Esophagus muscularis mucosa (tissue), 3 donors: Measurements from ENCODE around the gene PAPOLG.

Experiments used
- POLR2A ChIP-seq: fragments of 450-650 bp; IDR thresholded peaks from one replicate; pipeline ENCODE4 v1.6.1; 2017; ENCODE audit warnings: antibody characterized with exemption, moderate library complexity, mild to moderate bottlenecking, low read depth
- TF ChIP-seq, protein P1 (sequence below), 3 experiments: fragments of 200-600 bp in 2 of 3; fragments of 450-650 bp in 1 of 3; sonication (generic) in 2 of 3; IDR thresholded peaks; one replicate each; pipeline ENCODE4 v1.5.1; 2017 to 2019; ENCODE audit warnings: antibody characterized with exemption in 3 of 3, mild to moderate bottlenecking in 2 of 3, moderate library complexity in 1 of 3

DNA sequence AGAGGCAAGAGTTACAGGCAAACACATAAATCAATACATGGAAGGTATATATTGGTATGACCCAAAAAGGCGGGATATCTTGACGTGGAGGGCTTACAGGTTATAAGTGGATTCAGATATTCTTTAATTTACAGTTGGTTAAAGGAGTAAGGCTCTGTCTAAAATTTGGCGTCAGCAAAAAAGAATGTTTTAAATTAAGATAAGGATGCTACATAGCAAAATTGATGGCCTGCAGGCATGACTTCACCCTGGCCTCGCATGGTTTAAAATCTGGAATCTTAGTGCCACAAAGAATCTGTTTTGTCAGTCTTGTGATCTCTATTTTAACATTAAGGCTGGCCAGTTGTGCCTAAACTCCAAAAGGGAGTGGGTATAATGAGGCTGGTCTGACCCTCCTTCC lies 66.9 kb downstream of the PAPOLG start:
- TF ChIP-seq, protein P1, sequence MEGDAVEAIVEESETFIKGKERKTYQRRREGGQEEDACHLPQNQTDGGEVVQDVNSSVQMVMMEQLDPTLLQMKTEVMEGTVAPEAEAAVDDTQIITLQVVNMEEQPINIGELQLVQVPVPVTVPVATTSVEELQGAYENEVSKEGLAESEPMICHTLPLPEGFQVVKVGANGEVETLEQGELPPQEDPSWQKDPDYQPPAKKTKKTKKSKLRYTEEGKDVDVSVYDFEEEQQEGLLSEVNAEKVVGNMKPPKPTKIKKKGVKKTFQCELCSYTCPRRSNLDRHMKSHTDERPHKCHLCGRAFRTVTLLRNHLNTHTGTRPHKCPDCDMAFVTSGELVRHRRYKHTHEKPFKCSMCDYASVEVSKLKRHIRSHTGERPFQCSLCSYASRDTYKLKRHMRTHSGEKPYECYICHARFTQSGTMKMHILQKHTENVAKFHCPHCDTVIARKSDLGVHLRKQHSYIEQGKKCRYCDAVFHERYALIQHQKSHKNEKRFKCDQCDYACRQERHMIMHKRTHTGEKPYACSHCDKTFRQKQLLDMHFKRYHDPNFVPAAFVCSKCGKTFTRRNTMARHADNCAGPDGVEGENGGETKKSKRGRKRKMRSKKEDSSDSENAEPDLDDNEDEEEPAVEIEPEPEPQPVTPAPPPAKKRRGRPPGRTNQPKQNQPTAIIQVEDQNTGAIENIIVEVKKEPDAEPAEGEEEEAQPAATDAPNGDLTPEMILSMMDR (IDR thresholded peaks at IDR 0.05): no peak
- no peak for TF ChIP-seq POLR2A
